Measurements from ENCODE around the gene CCDC82. TPM values are rescaled to one million over a fixed set of nuclear protein-coding genes. Genes with fewer than 3 reads are reported as not detected.

Gene CCDC82
- total RNA-seq, 1 experiment from 2014 or later: 25.3 TPM

- in situ Hi-C loops (cut with HindIII; ENCODE audit: low pct_unique_long_range_greater_than_20kb, low sequenced_read_pairs): no loop called here
- DNase-seq (ENCODE audit: low read depth, low spot score) (no peak), ATAC-seq (no peak)
- no peaks in the 10 kb centered on the region for H3K36me3 ChIP-seq (ENCODE audit: control insufficient read depth, insufficient read depth, low read length)
- H3K4me3 ChIP-seq (ENCODE audit: low read depth in 2 of 2, low read length in 2 of 2): no peak overlapping the region
- no peak for TF ChIP-seq SIN3A (IDR thresholded peaks at IDR 0.05; ENCODE audit: borderline replicate concordance, insufficient read depth, low read depth, low read length)
- no peak for TF ChIP-seq CTCF (IDR thresholded peaks at IDR 0.05)
- TF ChIP-seq REST (IDR thresholded peaks at IDR 0.05; ENCODE audit: insufficient read depth in 1 of 2, low read depth in 2 of 2, low read length in 1 of 2): no peak
- TF ChIP-seq POLR2AphosphoS5 (IDR thresholded peaks at IDR 0.05; ENCODE audit: low read depth, low read length): no peak
- no peak for TF ChIP-seq TCF7L2 (IDR thresholded peaks at IDR 0.05; ENCODE audit: low read depth, low read length)
- BruUV-seq (replicated peaks): no TSS peak
- intact Hi-C loops (cut with micrococcal nuclease; ENCODE audit: unreplicated experiment): no loop called here
- H3K27ac ChIP-seq (ENCODE audit: low read length): no peak overlapping the region
- no peaks in the 10 kb centered on the region for H3K9me3 ChIP-seq (ENCODE audit: control insufficient read depth, insufficient read depth, low read depth, low read length)
- ChIA-PET CTCF (no interaction called here), POLR2A (no interaction called here)
- 0 out of 2 replicates have a peak, but pooled peaks cover 3% of the 10 kb centered on the region for H3K4me1 ChIP-seq (ENCODE audit: control insufficient read depth, insufficient read depth, low read length)
- H3K27me3 ChIP-seq (ENCODE audit: control insufficient read depth, insufficient read depth, low read length): no peaks in the 10 kb centered on the region
Observed at GRCh38 chr11:96316869-96317268, 72.8 kb downstream of the CCDC82 start.

GRCh38 chr11:96315476-96315875 is 74.2 kb downstream of the CCDC82 start:
- ChIA-PET POLR2A (no interaction called here), CTCF (no interaction called here)
- Histone ChIP-seq H3K27ac (ENCODE audit: low read length) (no peak overlapping the region), H3K9me3 (ENCODE audit: control insufficient read depth, insufficient read depth, low read depth, low read length) (no peaks in the 10 kb centered on the region), H3K4me3 (ENCODE audit: low read depth in 2 of 2, low read length in 2 of 2) (no peak overlapping the region), H3K4me1 (ENCODE audit: control insufficient read depth, insufficient read depth, low read length) (peaks cover 17% of the 10 kb centered on the region), H3K27me3 (ENCODE audit: control insufficient read depth, insufficient read depth, low read length) (no peaks in the 10 kb centered on the region), H3K36me3 (ENCODE audit: control insufficient read depth, insufficient read depth, low read length) (no peaks in the 10 kb centered on the region)
- in situ Hi-C loops (cut with HindIII; ENCODE audit: low pct_unique_long_range_greater_than_20kb, low sequenced_read_pairs) (no loop called here), intact Hi-C loops (cut with micrococcal nuclease; ENCODE audit: unreplicated experiment) (no loop called here)
- no TSS peak for BruUV-seq (replicated peaks)
- no peak for TF ChIP-seq POLR2AphosphoS5 (IDR thresholded peaks at IDR 0.05; ENCODE audit: low read depth, low read length)
- TF ChIP-seq TCF7L2 (IDR thresholded peaks at IDR 0.05; ENCODE audit: low read depth, low read length): no peak
- no peak for TF ChIP-seq REST (IDR thresholded peaks at IDR 0.05; ENCODE audit: insufficient read depth in 1 of 2, low read depth in 2 of 2, low read length in 1 of 2)
- no peak for TF ChIP-seq CTCF (IDR thresholded peaks at IDR 0.05)
- no peak for TF ChIP-seq SIN3A (IDR thresholded peaks at IDR 0.05; ENCODE audit: borderline replicate concordance, insufficient read depth, low read depth, low read length)
- no peak for ATAC-seq
- DNase-seq (ENCODE audit: low read depth, low spot score): no peak

Data from Panc1 (cell line).